ENCODE results near the gene PRMT7.

The PRMT7 gene

DNA sequence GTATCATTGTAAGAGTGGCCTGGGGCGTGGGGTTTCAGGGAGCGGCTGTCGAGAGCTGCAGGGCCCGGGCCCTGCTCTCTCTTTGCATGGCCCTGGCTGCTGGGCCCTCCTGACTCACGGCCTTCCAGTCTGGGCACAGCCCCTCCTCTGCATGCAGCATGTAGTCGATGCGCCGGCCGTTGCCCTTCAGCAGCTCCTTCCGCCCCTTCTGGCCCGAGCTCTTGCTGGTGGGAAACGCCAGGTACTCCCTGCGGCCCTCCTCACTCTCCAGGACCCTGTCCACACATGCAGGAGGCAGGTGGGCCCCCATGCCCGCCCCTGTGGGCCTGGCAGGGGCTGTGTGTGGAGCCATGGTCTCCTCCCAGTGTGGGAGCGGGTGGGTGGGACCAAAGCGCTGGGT lies 50.7 kb downstream of the PRMT7 start:
- TF ChIP-seq, protein P1, sequence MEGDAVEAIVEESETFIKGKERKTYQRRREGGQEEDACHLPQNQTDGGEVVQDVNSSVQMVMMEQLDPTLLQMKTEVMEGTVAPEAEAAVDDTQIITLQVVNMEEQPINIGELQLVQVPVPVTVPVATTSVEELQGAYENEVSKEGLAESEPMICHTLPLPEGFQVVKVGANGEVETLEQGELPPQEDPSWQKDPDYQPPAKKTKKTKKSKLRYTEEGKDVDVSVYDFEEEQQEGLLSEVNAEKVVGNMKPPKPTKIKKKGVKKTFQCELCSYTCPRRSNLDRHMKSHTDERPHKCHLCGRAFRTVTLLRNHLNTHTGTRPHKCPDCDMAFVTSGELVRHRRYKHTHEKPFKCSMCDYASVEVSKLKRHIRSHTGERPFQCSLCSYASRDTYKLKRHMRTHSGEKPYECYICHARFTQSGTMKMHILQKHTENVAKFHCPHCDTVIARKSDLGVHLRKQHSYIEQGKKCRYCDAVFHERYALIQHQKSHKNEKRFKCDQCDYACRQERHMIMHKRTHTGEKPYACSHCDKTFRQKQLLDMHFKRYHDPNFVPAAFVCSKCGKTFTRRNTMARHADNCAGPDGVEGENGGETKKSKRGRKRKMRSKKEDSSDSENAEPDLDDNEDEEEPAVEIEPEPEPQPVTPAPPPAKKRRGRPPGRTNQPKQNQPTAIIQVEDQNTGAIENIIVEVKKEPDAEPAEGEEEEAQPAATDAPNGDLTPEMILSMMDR (IDR thresholded peaks at IDR 0.05; ENCODE audit: insufficient read depth, low read depth, low read length, missing control alignments) = no peak
- no peak for DNase-seq (ENCODE audit: low read depth)

DNA sequence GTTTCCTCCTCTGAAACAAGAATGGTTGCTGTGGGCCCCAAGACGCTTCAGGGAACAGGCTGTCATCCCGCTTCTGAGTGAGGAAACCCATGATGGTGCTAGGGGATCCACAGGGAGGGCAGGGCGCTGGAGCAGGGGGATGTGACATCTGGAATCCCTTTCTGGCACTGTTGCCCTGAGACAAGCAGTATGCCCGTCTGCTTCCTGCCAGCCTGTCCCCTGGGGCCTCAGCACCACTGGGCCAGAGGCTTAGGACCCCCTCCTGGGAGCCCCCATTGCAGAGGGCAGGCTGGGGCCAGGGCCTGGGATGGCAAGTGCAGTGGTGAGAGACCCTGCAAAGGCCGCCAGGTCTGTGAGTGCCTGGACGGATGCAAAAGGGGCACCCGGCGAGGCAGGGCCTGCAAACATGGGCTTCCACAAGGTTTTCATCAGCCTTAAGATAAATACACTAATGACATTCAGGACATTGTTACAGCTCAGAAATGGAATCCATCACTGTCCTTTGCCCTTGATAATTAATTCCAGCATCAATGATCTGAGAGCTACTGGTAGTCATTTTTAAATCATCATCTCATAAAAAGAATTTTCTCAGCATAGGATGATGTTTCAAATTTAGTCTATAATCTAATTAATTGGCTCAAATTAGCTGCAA lies 51.6 kb downstream of the PRMT7 start:
- H3K4me3 ChIP-seq (ENCODE audit: low read depth, low read length) = no peak overlapping the region
- DNase-seq (ENCODE audit: low read depth) = no peak
- TF ChIP-seq, protein P1 (IDR thresholded peaks at IDR 0.05; ENCODE audit: insufficient read depth, low read depth, low read length, missing control alignments) = no peak

More for the DNA sequence above, 50.7 kb downstream of the PRMT7 start:
- H3K4me3 ChIP-seq (ENCODE audit: low read depth, low read length) = no peak overlapping the region

DNA sequence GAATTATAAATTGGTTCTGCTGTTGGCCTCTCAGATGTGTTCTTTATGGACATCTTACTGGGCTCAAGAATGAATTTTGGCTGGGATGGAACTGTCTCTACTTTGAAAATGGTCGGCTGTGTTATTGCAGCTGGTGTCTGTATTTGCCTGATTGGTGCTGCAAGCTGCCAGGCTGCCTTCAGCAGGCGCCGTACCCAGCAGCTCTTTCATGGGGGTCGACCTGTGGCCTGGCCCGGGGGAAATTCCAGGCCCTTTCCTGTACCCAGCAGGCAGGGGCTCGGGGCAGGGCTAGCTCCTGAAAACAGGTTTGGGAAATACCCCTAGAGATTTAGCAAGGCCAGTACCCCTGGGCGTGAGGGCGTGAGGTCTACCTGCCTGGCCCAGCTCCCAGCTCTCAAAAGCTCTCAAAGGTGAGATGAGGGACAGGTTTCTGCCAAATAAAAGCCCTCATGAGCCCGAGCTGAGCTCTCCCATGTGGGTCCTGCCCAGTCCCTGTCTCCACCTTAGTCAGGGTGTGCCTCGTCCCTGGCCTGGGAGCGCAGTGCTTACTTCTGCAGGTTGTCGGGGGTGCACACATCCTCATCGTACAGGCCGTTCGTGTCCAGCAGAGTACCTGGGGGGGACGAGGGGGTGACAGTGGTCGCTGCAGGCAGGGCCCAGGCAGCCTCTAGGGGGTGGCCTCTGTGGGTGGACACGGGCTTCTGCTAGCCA lies 52.3 kb downstream of the PRMT7 start:
- no peak overlapping the region for H3K4me3 ChIP-seq (ENCODE audit: low read depth, low read length)
- no peak for DNase-seq (ENCODE audit: low read depth)
- TF ChIP-seq, protein P1 (IDR thresholded peaks at IDR 0.05; ENCODE audit: insufficient read depth, low read depth, low read length, missing control alignments) = no peak

DNA sequence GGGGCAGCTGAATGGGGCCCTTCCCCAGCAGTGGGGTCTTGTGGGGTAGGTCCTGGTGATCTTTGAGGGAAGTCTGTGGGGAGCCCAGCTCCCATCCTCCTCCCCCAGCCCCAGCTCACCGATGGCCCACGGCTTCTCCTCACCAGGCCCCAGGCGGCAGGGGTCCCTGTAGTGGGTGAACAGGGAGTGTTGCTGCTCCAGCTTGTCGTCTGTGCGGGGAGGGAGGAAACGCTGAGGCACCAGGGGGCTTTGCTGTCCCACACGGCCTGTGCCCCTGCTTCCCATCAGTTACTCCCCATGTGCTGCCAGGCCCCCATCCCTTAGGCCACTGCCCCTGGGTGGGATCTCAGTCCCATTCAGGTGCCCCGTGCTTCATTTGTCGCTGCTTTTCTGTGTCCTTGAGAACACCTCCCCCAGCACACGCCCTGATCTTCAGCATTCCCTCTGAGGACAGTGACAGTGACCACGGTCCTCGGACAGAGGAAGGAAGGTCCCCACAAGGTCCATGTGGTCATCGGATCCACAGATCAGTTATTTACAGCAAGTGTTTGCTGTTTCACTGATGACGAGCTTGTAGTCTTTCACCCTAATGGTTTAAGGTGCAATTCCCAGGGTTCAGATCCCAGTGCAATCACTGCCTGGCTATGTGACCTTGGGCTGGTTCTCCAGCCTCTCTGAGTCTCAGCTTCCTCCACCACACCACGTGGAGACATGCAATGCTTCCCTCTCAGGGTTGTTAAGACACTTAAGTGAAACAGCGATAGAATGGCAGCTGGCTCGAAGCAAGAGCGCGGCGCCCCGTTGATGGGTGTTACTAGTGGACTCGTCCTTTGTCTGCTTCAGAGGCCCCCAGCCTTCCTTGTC lies 53.1 kb downstream of the PRMT7 start:
- DNase-seq (ENCODE audit: low read depth) = no peak
- TF ChIP-seq, protein P1 (IDR thresholded peaks at IDR 0.05; ENCODE audit: insufficient read depth, low read depth, low read length, missing control alignments) = no peak
- H3K4me3 ChIP-seq (ENCODE audit: low read depth, low read length) = no peak overlapping the region

DNA sequence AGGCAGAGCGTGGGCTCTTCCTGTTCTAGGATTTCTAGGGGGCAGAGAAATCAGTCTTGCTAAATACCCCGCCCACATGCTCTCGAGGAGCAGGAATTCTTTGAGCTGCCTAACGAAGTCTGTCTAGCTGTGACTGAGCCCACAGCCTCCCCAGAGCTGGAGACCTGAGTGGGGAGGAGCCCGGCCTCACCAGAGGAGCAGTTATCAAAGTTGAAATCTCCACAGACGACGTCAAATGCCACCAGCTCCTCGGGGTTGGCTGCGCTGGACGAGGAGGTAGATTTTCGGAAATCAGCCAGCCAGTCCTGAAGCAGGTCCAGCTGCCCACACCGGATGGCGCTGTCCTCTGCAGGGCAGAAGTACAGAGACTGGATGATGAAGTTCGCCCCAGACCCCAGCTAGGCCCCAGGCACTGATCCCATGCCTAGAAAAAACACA lies 53.8 kb downstream of the PRMT7 start:
- no peak overlapping the region for H3K4me3 ChIP-seq (ENCODE audit: low read depth, low read length)
- no peak for DNase-seq (ENCODE audit: low read depth)

DNA sequence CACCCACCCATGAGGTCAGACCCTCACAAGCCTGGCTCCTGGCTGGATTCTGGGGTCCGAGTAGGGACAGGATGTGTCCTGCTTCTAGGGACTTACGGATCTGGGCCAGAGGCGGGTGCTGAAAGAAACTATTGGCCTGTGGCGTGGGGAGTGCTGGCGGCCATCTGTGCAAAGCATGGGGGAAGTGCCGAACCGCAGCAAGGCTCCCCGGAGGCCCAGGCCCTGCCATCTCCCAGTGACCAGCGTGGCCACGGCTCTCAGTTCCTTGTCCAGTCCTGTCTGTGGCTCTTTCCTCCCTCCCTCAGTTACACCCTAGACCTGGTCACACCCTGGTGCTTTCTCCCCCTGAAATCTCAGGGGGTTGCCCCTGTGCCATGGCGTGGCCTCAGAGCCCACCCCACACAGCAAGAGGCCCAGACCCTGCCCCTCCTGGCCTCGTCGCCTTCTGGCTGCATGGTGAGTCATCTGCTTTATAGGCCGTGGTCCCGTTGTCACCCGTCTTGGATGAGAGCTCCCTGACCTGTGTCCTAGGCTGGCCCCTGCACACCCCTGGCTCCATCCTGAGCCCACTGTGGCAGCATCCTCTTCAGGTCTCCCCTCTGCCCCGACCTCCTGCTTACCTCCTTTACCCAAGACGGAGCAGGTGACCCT lies 54.5 kb downstream of the PRMT7 start:
- no peak for DNase-seq (ENCODE audit: low read depth)
- TF ChIP-seq, protein P1 (IDR thresholded peaks at IDR 0.05; ENCODE audit: insufficient read depth, low read depth, low read length, missing control alignments) = no peak
- H3K4me3 ChIP-seq (ENCODE audit: low read depth, low read length) = no peak overlapping the region

More for the DNA sequence above, 53.8 kb downstream of the PRMT7 start:
- TF ChIP-seq, protein P1 (IDR thresholded peaks at IDR 0.05; ENCODE audit: insufficient read depth, low read depth, low read length, missing control alignments) = peak; percentile 16

All from GM12865 (cell line).